ENCODE measurements around the gene PITPNM1.

GRCh38 chr11:67456068-67456705, 49.0 kb downstream of the PITPNM1 start:
- TF ChIP-seq, protein P1, sequence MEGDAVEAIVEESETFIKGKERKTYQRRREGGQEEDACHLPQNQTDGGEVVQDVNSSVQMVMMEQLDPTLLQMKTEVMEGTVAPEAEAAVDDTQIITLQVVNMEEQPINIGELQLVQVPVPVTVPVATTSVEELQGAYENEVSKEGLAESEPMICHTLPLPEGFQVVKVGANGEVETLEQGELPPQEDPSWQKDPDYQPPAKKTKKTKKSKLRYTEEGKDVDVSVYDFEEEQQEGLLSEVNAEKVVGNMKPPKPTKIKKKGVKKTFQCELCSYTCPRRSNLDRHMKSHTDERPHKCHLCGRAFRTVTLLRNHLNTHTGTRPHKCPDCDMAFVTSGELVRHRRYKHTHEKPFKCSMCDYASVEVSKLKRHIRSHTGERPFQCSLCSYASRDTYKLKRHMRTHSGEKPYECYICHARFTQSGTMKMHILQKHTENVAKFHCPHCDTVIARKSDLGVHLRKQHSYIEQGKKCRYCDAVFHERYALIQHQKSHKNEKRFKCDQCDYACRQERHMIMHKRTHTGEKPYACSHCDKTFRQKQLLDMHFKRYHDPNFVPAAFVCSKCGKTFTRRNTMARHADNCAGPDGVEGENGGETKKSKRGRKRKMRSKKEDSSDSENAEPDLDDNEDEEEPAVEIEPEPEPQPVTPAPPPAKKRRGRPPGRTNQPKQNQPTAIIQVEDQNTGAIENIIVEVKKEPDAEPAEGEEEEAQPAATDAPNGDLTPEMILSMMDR (IDR thresholded peaks at IDR 0.05; ENCODE audit: poor library complexity, severe bottlenecking) = no peak
- TF ChIP-seq TAF1 (IDR thresholded peaks at IDR 0.05; ENCODE audit: low read depth) = no peak
- TF ChIP-seq POLR2AphosphoS5 (IDR thresholded peaks at IDR 0.05) = no peak
- no peak for TF ChIP-seq SMC3 (conservative IDR thresholded peaks at IDR 0.05; ENCODE audit: poor library complexity)
- TF ChIP-seq EP300 (conservative IDR thresholded peaks at IDR 0.05; ENCODE audit: poor library complexity, severe bottlenecking) = no peak
- no peak for TF ChIP-seq REST (IDR thresholded peaks at IDR 0.05; ENCODE audit: borderline replicate concordance)
